Measurements from ENCODE around the gene ZNF614. TPM values are rescaled to one million over a fixed set of nuclear protein-coding genes. Genes with fewer than 3 reads are reported as not detected.

Gene ZNF614
- total and polyA plus RNA-seq, 9 of the 15 experiments (the other 6 are each of a cell fraction or from before 2014, with no cell fraction given): 4.9 to 16.3 (median 11.4) TPM

DNA sequence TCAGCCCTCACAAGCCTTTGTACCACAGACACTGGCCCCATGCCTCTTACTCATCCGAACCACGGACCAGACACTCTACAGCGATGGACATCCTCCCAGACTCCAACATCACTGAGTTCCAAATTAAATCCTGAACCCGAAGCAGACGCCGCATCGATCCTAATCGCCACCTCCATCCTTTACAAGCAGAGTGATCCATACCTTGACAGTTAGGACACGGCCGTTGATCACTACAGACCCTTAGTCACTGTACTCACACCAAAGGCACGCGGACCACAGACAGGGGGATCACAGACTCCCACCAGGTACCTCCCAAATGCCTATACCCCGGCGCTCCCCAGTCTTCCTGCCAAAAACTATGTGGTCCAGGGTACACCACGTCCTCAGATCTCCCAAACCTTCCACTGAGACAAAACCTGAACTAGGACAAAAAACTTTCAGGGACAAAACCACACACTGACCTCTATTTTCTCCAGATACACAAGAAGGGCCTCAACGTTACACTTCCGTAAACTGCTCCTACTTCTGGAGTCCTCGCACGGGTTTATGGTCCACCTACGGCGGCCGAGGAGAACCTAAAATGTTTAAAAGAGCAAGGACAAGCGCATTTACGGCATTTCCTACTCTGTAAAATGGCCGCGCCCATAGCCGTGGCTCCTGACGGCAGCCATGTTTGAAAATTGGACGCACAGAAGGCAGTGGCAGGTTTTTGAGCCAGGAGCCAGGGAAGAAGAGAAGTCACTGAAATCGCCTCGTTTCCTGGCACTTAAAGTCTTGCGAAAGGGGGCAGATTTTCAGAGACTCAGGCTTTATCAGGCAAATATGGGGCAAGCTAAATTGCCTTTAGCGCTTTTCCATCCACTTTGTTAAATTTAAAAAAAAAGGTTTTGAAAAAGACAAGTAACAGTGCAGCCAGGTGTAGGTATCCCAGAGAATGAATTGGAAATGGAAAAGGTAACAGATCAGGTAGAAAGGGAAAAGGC is 41.6 kb downstream of the ZNF614 start, which contains the start of gene ZNF350 (continued):
- TF ChIP-seq, protein P1, sequence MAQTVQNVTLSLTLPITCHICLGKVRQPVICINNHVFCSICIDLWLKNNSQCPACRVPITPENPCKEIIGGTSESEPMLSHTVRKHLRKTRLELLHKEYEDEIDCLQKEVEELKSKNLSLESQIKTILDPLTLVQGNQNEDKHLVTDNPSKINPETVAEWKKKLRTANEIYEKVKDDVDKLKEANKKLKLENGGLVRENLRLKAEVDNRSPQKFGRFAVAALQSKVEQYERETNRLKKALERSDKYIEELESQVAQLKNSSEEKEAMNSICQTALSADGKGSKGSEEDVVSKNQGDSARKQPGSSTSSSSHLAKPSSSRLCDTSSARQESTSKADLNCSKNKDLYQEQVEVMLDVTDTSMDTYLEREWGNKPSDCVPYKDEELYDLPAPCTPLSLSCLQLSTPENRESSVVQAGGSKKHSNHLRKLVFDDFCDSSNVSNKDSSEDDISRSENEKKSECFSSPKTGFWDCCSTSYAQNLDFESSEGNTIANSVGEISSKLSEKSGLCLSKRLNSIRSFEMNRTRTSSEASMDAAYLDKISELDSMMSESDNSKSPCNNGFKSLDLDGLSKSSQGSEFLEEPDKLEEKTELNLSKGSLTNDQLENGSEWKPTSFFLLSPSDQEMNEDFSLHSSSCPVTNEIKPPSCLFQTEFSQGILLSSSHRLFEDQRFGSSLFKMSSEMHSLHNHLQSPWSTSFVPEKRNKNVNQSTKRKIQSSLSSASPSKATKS (CRISPR knock-in tag; IDR thresholded peaks at IDR 0.05): no peak
- TF ChIP-seq NR2F6 (CRISPR knock-in tag; IDR thresholded peaks at IDR 0.05) (no peak), NBN (IDR thresholded peaks at IDR 0.05; ENCODE audit: low read depth) (no peak), MTA3 (IDR thresholded peaks at IDR 0.05; ENCODE audit: borderline replicate concordance) (peak; percentile 98), MAFF (IDR thresholded peaks at IDR 0.05; ENCODE audit: low read length) (no peak), CHD4 (IDR thresholded peaks at IDR 0.05; ENCODE audit: insufficient read depth, insufficient replicate concordance, low read depth, low read length, poor library complexity, severe bottlenecking) (no peak), ERF (CRISPR knock-in tag; IDR thresholded peaks at IDR 0.05) (no peak), BCOR (IDR thresholded peaks at IDR 0.05) (no peak), EGR1 (conservative IDR thresholded peaks at IDR 0.05) (no peak), HEY1 (CRISPR knock-in tag; IDR thresholded peaks at IDR 0.05; ENCODE audit: borderline replicate concordance) (no peak), PHF20 (IDR thresholded peaks at IDR 0.05; ENCODE audit: partially characterized antibody) (peak; percentile 91), ZFPM2 (CRISPR knock-in tag; IDR thresholded peaks at IDR 0.05) (no peak), STAG1 (CRISPR knock-in tag; IDR thresholded peaks at IDR 0.05; ENCODE audit: borderline replicate concordance) (no peak), C11orf30 (IDR thresholded peaks at IDR 0.05; ENCODE audit: low read depth) (peak; percentile 42; the same call in 1 of the 2 replicates)
- TF ChIP-seq, protein P2, sequence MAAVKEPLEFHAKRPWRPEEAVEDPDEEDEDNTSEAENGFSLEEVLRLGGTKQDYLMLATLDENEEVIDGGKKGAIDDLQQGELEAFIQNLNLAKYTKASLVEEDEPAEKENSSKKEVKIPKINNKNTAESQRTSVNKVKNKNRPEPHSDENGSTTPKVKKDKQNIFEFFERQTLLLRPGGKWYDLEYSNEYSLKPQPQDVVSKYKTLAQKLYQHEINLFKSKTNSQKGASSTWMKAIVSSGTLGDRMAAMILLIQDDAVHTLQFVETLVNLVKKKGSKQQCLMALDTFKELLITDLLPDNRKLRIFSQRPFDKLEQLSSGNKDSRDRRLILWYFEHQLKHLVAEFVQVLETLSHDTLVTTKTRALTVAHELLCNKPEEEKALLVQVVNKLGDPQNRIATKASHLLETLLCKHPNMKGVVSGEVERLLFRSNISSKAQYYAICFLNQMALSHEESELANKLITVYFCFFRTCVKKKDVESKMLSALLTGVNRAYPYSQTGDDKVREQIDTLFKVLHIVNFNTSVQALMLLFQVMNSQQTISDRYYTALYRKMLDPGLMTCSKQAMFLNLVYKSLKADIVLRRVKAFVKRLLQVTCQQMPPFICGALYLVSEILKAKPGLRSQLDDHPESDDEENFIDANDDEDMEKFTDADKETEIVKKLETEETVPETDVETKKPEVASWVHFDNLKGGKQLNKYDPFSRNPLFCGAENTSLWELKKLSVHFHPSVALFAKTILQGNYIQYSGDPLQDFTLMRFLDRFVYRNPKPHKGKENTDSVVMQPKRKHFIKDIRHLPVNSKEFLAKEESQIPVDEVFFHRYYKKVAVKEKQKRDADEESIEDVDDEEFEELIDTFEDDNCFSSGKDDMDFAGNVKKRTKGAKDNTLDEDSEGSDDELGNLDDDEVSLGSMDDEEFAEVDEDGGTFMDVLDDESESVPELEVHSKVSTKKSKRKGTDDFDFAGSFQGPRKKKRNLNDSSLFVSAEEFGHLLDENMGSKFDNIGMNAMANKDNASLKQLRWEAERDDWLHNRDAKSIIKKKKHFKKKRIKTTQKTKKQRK (IDR thresholded peaks at IDR 0.05; ENCODE audit: borderline replicate concordance, low read depth, low read length): no peak
- TF ChIP-seq, protein P3, sequence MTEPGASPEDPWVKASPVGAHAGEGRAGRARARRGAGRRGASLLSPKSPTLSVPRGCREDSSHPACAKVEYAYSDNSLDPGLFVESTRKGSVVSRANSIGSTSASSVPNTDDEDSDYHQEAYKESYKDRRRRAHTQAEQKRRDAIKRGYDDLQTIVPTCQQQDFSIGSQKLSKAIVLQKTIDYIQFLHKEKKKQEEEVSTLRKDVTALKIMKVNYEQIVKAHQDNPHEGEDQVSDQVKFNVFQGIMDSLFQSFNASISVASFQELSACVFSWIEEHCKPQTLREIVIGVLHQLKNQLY (CRISPR knock-in tag; conservative IDR thresholded peaks at IDR 0.05): no peak
- TF ChIP-seq, protein P4, sequence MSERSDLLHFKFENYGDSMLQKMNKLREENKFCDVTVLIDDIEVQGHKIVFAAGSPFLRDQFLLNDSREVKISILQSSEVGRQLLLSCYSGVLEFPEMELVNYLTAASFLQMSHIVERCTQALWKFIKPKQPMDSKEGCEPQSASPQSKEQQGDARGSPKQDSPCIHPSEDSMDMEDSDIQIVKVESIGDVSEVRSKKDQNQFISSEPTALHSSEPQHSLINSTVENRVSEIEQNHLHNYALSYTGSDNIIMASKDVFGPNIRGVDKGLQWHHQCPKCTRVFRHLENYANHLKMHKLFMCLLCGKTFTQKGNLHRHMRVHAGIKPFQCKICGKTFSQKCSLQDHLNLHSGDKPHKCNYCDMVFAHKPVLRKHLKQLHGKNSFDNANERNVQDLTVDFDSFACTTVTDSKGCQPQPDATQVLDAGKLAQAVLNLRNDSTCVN (CRISPR knock-in tag; IDR thresholded peaks at IDR 0.05): no peak
- TF ChIP-seq, protein P5, sequence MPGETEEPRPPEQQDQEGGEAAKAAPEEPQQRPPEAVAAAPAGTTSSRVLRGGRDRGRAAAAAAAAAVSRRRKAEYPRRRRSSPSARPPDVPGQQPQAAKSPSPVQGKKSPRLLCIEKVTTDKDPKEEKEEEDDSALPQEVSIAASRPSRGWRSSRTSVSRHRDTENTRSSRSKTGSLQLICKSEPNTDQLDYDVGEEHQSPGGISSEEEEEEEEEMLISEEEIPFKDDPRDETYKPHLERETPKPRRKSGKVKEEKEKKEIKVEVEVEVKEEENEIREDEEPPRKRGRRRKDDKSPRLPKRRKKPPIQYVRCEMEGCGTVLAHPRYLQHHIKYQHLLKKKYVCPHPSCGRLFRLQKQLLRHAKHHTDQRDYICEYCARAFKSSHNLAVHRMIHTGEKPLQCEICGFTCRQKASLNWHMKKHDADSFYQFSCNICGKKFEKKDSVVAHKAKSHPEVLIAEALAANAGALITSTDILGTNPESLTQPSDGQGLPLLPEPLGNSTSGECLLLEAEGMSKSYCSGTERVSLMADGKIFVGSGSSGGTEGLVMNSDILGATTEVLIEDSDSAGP (CRISPR knock-in tag; IDR thresholded peaks at IDR 0.05): no peak

Data from K562 (cell line).